Astrocyte (in vitro differentiated cells and primary cell): ENCODE measurements around the gene NDFIP2. TPM values are rescaled to one million over a fixed set of nuclear protein-coding genes. Genes with fewer than 3 reads are reported as not detected.

ENCODE experiments used
- DNase-seq: peaks from one replicate; pipeline ENCODE4 v3.0.0-alpha.2; 2010; ENCODE audit warnings: low read depth
- FAIRE-seq: peaks from 2 replicates; lab custom pipeline; 2011; peaks lifted over from hg19 to GRCh38; lab: Jason Lieb, UNC
- H2AFZ ChIP-seq: 2 replicates; pipeline ENCODE4 v1.6.0; 2012; ENCODE audit warnings: low read depth, low read length, inconsistent platforms
- H3K27ac ChIP-seq: 2 replicates; pipeline ENCODE4 v1.5.1; 2011; ENCODE audit warnings: low read depth, low read length, inconsistent platforms
- H3K27me3 ChIP-seq: 2 replicates; pipeline ENCODE4 v1.6.0; 2011; ENCODE audit warnings: low read length, inconsistent platforms; ENCODE audit not compliant: insufficient read depth
- H3K36me3 ChIP-seq: 2 replicates; pipeline ENCODE4 v1.5.1; 2011; ENCODE audit warnings: low read length, inconsistent platforms; ENCODE audit not compliant: insufficient read depth
- H3K4me1 ChIP-seq: 2 replicates; pipeline ENCODE4 v1.5.1; 2011; ENCODE audit warnings: low read length, inconsistent platforms; ENCODE audit not compliant: insufficient read depth
- H3K4me2 ChIP-seq: 2 replicates; pipeline ENCODE4 v1.6.0; 2012; ENCODE audit warnings: low read length, inconsistent platforms
- H3K4me3 ChIP-seq: 2 replicates; pipeline ENCODE4 v1.5.1; 2011; ENCODE audit warnings: low read depth, mild to moderate bottlenecking, low read length, inconsistent platforms; ENCODE audit not compliant: insufficient read depth
- H3K79me2 ChIP-seq: 2 replicates; pipeline ENCODE4 v1.6.0; 2012; ENCODE audit warnings: mild to moderate bottlenecking, low read length, inconsistent platforms; ENCODE audit not compliant: insufficient read depth
- H3K9ac ChIP-seq: 2 replicates; pipeline ENCODE4 v1.6.0; 2012; ENCODE audit warnings: mild to moderate bottlenecking, low read length, inconsistent platforms
- H3K9me3 ChIP-seq: 2 replicates; pipeline ENCODE4 v1.5.1; 2012; ENCODE audit warnings: low read depth, mild to moderate bottlenecking, low read length, inconsistent platforms; ENCODE audit not compliant: insufficient read depth
- H4K20me1 ChIP-seq: 2 replicates; pipeline ENCODE4 v1.6.0; 2012; ENCODE audit warnings: low read length, inconsistent platforms; ENCODE audit not compliant: insufficient read depth
- H3K27ac Mint-ChIP-seq: one replicate; pipeline ENCODE4 v1.8.0; 2021; ENCODE audit warnings: mild to moderate bottlenecking, mixed read lengths; ENCODE audit not compliant: unreplicated experiment
- H3K27me3 Mint-ChIP-seq: one replicate; pipeline ENCODE4 v1.8.0; 2021; ENCODE audit warnings: low read depth, mixed read lengths; ENCODE audit not compliant: unreplicated experiment
- H3K36me3 Mint-ChIP-seq: one replicate; pipeline ENCODE4 v1.8.0; 2021; ENCODE audit warnings: low read depth, mixed read lengths; ENCODE audit not compliant: unreplicated experiment
- H3K4me1 Mint-ChIP-seq: one replicate; pipeline ENCODE4 v1.8.0; 2021; ENCODE audit warnings: low read depth, mixed read lengths; ENCODE audit not compliant: unreplicated experiment
- H3K4me3 Mint-ChIP-seq: one replicate; pipeline ENCODE4 v1.8.0; 2021; ENCODE audit warnings: mild to moderate bottlenecking, moderate library complexity, mixed read lengths; ENCODE audit not compliant: unreplicated experiment
- H3K9me3 Mint-ChIP-seq: one replicate; pipeline ENCODE4 v1.8.0; 2021; ENCODE audit warnings: mild to moderate bottlenecking, mixed read lengths; ENCODE audit not compliant: unreplicated experiment
- CTCF ChIP-seq: IDR thresholded peaks from 2 replicates; pipeline ENCODE4 v1.5.1; 2011; ENCODE audit warnings: low read depth, mild to moderate bottlenecking, inconsistent platforms, low read length, moderate library complexity; ENCODE audit not compliant: insufficient read depth
- EZH2 ChIP-seq: IDR thresholded peaks from 2 replicates; pipeline ENCODE4 v1.6.1; 2012; ENCODE audit warnings: mild to moderate bottlenecking, low read length, inconsistent platforms; ENCODE audit not compliant: insufficient read depth
- total RNA-seq: library from RNA; stranded (reverse); gene quantifications from 2 replicates; pipeline ENCODE4 v1.2.1, GENCODE V29; 2021

The NDFIP2 gene
- total RNA-seq, 1 donor from 2014 or later, result 90.5 TPM

GRCh38 chr13:79530270-79530669, 49.3 kb downstream of the NDFIP2 start:
- Histone ChIP-seq H4K20me1 (peaks cover 26% of the 10 kb centered on the region), H2AFZ (no peak overlapping the region), H3K4me1 (peaks cover 8% of the 10 kb centered on the region), H3K9me3 (no peaks in the 10 kb centered on the region), H3K27me3 (no peaks in the 10 kb centered on the region), H3K4me2 (no peak overlapping the region), H3K9ac (no peak overlapping the region), H3K36me3 (no peaks in the 10 kb centered on the region), H3K4me3 (no peak overlapping the region), H3K27ac (no peak overlapping the region), H3K79me2 (peaks cover 8% of the 10 kb centered on the region)
- Mint-ChIP-seq H3K27ac (no peak overlapping the region), H3K4me3 (no peak overlapping the region), H3K9me3 (no peaks in the 10 kb centered on the region), H3K27me3 (no peaks in the 10 kb centered on the region), H3K36me3 (peaks cover 14% of the 10 kb centered on the region), H3K4me1 (peaks cover 17% of the 10 kb centered on the region)
- DNase-seq, result no peak
- FAIRE-seq, result no peak
- TF ChIP-seq CTCF (no peak), EZH2 (no peak)

DNA sequence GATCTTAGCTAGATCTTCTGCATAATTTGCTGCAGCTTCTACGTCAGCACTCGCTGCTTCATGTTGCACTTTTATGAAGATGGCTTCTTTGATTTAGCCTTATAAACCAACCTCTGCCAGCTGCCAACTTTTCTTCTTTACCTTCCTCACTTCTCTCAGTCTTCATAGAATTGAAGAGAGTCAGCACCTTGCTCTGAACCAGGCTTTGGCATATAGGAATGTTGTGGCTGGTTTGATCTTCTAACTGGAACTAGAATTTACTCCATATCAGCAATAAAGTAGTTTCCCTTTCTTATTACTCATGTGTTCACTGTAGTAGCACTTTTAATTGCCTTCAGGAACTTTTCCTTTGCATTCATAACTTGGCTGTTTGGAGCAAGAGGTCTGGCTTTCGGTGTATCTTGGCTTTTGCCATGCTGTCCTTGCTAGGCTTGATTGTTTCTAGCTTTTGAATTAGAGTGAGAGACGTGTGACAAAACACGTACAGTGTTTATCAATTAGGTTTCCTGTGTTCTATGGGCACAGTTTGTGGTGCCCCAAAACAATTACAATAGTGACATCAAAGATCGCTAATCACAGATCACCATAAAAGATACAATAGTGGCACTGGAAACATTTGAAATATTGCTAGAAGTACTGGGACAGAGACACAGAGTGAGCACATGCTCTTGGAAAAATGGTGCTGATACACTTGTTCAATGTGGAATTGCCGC, 50.7 kb downstream of the NDFIP2 start:
- DNase-seq (no peak), FAIRE-seq (no peak)
- Histone ChIP-seq H3K9ac (no peak overlapping the region), H3K4me2 (no peak overlapping the region), H3K79me2 (peaks cover 8% of the 10 kb centered on the region), H3K4me1 (no peaks in the 10 kb centered on the region), H3K36me3 (no peaks in the 10 kb centered on the region), H3K4me3 (no peak overlapping the region), H2AFZ (no peak overlapping the region), H3K27ac (no peak overlapping the region), H3K9me3 (no peaks in the 10 kb centered on the region), H4K20me1 (peaks cover 20% of the 10 kb centered on the region), H3K27me3 (no peaks in the 10 kb centered on the region)
- Mint-ChIP-seq H3K27me3 (no peaks in the 10 kb centered on the region), H3K36me3 (peaks cover 14% of the 10 kb centered on the region), H3K4me3 (no peak overlapping the region), H3K4me1 (peaks cover 20% of the 10 kb centered on the region), H3K27ac (no peak overlapping the region), H3K9me3 (no peaks in the 10 kb centered on the region)
- no peak for TF ChIP-seq CTCF
- no peak for TF ChIP-seq EZH2

DNA sequence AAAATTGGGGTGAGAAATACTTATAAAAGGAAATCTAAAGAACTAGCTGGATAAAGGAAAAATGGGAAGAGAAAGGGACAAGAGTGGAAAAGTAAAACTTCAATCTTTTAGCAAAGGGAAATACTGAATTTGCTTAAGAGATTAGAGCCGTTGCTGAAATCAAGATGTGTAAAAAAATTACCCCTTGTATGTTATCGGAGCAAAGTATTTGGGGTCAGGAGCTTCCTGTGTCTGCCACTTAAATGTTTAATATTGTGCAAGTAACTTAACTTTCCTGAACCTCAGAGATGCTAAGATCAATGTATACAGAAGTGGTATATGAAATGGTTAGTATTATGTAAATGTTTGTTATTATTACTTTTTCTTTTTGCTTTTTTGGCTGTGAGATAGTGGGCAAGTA, 51.6 kb downstream of the NDFIP2 start:
- Histone ChIP-seq H3K27ac (no peak overlapping the region), H3K4me1 (no peaks in the 10 kb centered on the region), H3K79me2 (peaks cover 8% of the 10 kb centered on the region), H4K20me1 (peaks cover 20% of the 10 kb centered on the region), H3K9ac (no peak overlapping the region), H3K27me3 (no peaks in the 10 kb centered on the region), H3K9me3 (no peaks in the 10 kb centered on the region), H3K4me2 (no peak overlapping the region), H2AFZ (no peak overlapping the region), H3K36me3 (no peaks in the 10 kb centered on the region), H3K4me3 (no peak overlapping the region)
- Mint-ChIP-seq H3K27me3 (no peaks in the 10 kb centered on the region), H3K4me3 (no peak overlapping the region), H3K36me3 (peaks cover 14% of the 10 kb centered on the region), H3K9me3 (no peaks in the 10 kb centered on the region), H3K27ac (no peak overlapping the region), H3K4me1 (peaks cover 20% of the 10 kb centered on the region)
- FAIRE-seq, result no peak
- TF ChIP-seq EZH2, result no peak
- TF ChIP-seq CTCF, result no peak
- DNase-seq, result no peak
